ENCODE results near the gene TRPM4. TPM values are rescaled to one million over a fixed set of nuclear protein-coding genes. Genes with fewer than 3 reads are reported as not detected.

TRPM4 gene
- total RNA-seq, 6 donors from 2014 or later: 23.9 to 120 (median 49.3) TPM

- ATAC-seq (ENCODE audit: low FRiP score in 2 of 2) (no peak), DNase-seq (no peak)
- Histone ChIP-seq H3K27ac (peak overlapping the region in 3 of 4 donors; percentile 24 to 61 (median 37)), H3K27me3 (no peaks in the 10 kb centered on the region), H3K4me3 (no peak overlapping the region), H3K4me1 (peaks cover 13 to 29% (median 15%) of the 10 kb centered on the region in 4 donors), H3K9me3 (no peaks in the 10 kb centered on the region), H3K36me3 (peaks cover 0 to 73% (median 24%) of the 10 kb centered on the region in 4 donors)
- WGBS, 2 donors: 60 to 62% methylated on average over 5 of the region's 5 CpGs
- TF ChIP-seq POLR2A (IDR thresholded peaks at IDR 0.05) (no peak), CTCF (IDR thresholded peaks at IDR 0.05) (no peak), EP300 (IDR thresholded peaks at IDR 0.05) (no peak), POLR2AphosphoS5 (IDR thresholded peaks at IDR 0.05) (no peak)
Observed at GRCh38 chr19:49186108-49186507, 28.5 kb downstream of the TRPM4 start.

- Histone ChIP-seq H3K27me3 (no peaks in the 10 kb centered on the region), H3K36me3 (peaks cover 0 to 76% (median 18%) of the 10 kb centered on the region in 4 donors), H3K27ac (peak overlapping the region; percentile 30 to 89 (median 70)), H3K4me1 (peaks cover 13 to 42% (median 18%) of the 10 kb centered on the region in 4 donors), H3K9me3 (no peaks in the 10 kb centered on the region), H3K4me3 (no peak overlapping the region)
- DNase-seq (peak in 1 of 2 donors; percentile 73), ATAC-seq (ENCODE audit: low FRiP score in 2 of 2) (peak in 1 of 2 donors; percentile 38)
- 89 to 90% methylated on average over 21 of the region's 21 CpGs for WGBS, 2 donors
- TF ChIP-seq EP300 (IDR thresholded peaks at IDR 0.05): no peak
- no peak for TF ChIP-seq POLR2AphosphoS5 (IDR thresholded peaks at IDR 0.05)
- no peak for TF ChIP-seq POLR2A (IDR thresholded peaks at IDR 0.05)
- no peak for TF ChIP-seq CTCF (IDR thresholded peaks at IDR 0.05)
Observed at GRCh38 chr19:49188626-49189200, 31.1 kb downstream of the TRPM4 start.

GRCh38 chr19:49189259-49189658, 31.7 kb downstream of the TRPM4 start:
- H3K4me3 ChIP-seq: no peak overlapping the region
- H3K27me3 ChIP-seq: no peaks in the 10 kb centered on the region
- no peaks in the 10 kb centered on the region for H3K9me3 ChIP-seq
- 65 to 77% methylated on average over 5 of the region's 5 CpGs for WGBS, 2 donors
- DNase-seq: no peak
- peaks cover 0 to 74% (median 18%) of the 10 kb centered on the region in 4 donors for H3K36me3 ChIP-seq
- peak overlapping the region; percentile 30 to 89 (median 73) for H3K27ac ChIP-seq
- TF ChIP-seq POLR2AphosphoS5 (IDR thresholded peaks at IDR 0.05) (no peak), POLR2A (IDR thresholded peaks at IDR 0.05) (no peak), EP300 (IDR thresholded peaks at IDR 0.05) (no peak), CTCF (IDR thresholded peaks at IDR 0.05) (no peak)
- H3K4me1 ChIP-seq: peaks cover 13 to 42% (median 18%) of the 10 kb centered on the region in 4 donors
- ATAC-seq (ENCODE audit: low FRiP score in 2 of 2): no peak

GRCh38 chr19:49190781-49191180, 33.2 kb downstream of the TRPM4 start:
- no peaks in the 10 kb centered on the region for H3K27me3 ChIP-seq
- H3K36me3 ChIP-seq: peaks cover 0 to 68% (median 16%) of the 10 kb centered on the region in 4 donors
- H3K4me1 ChIP-seq: peaks cover 13 to 42% (median 18%) of the 10 kb centered on the region in 4 donors
- H3K27ac ChIP-seq: peak overlapping the region; percentile 30 to 89 (median 73)
- ATAC-seq (ENCODE audit: low FRiP score in 2 of 2): no peak
- H3K4me3 ChIP-seq: no peak overlapping the region
- no peaks in the 10 kb centered on the region for H3K9me3 ChIP-seq
- TF ChIP-seq EP300 (IDR thresholded peaks at IDR 0.05) (no peak), POLR2A (IDR thresholded peaks at IDR 0.05) (no peak), POLR2AphosphoS5 (IDR thresholded peaks at IDR 0.05) (no peak), CTCF (IDR thresholded peaks at IDR 0.05) (no peak)
- no peak for DNase-seq
- WGBS, 2 donors: 91 to 100% methylated on average over 3 of the region's 3 CpGs

All from upper lobe of left lung (tissue), 6 donors.